Measurements from ENCODE around the gene C1QTNF6.
A peak's percentile ranks its signal among the peaks of the same experiment; 100 is the strongest.
"Not testable (repeated sequence)": the region's sequence is repeated elsewhere in the genome, so short reads cannot be mapped to it uniquely, and the experiment has no call there.

C1QTNF6 gene

GRCh38 chr22:37206118-37206840, 18.2 kb upstream of the C1QTNF6 start:
- DNase-seq = no peak

- no peak for DNase-seq
Measured at GRCh38 chr22:37205046-37205445, 17.0 kb upstream of the C1QTNF6 start.

DNA sequence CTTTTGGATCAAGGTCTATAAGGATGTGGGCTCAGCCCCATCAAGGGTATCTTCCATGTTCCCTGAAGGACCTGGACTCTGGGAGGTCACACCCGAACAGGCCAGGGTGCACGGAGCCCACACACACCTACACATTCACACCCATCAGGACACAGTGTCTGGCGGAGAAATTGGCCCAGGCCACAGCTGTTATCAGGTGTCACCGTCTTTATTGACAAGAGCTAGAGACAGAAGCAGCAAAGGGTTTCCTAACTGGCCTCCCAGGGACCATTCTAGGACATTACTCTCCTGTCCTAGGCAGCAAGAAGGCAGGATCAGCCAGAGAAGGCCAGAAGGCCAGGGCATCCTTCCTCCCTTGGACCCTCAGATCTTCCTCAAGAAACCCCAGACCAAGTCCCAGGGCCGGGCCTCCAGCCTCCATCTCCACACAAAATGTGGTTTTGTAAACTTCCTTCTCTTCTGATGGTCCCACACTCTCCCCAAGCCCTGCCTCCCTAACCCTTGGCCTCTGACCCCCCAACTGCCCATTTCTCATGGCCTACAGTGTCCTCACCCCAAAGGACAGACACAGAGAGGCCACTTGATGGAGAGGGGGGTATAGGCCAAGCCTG, 16.1 kb upstream of the C1QTNF6 start:
- no peak for DNase-seq

GRCh38 chr22:37203354-37204044, 15.5 kb upstream of the C1QTNF6 start:
- no peak for DNase-seq

DNA sequence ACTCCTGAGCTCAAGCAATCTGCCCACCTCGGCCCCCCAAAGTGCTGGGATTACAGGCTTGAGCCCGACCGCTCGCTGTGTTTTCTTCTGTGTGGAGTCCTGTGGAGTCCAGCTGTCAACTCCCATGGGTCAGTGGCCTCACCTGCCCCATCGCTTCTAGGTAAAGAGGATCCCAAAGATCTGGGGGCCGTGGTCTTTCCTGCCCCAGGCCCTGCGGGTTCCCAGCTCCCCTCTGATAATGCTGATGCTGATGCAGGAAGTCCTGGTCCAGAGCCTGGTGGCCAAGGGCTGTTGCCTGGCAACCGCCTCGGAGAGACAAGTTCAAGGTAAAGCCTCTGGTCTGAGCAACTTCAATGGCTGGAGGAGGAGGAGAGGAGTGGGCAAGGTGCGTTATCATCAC, 14.7 kb upstream of the C1QTNF6 start:
- no peak for DNase-seq

- no peak for DNase-seq
Measured at GRCh38 chr22:37202001-37202555, 14.0 kb upstream of the C1QTNF6 start.

DNA sequence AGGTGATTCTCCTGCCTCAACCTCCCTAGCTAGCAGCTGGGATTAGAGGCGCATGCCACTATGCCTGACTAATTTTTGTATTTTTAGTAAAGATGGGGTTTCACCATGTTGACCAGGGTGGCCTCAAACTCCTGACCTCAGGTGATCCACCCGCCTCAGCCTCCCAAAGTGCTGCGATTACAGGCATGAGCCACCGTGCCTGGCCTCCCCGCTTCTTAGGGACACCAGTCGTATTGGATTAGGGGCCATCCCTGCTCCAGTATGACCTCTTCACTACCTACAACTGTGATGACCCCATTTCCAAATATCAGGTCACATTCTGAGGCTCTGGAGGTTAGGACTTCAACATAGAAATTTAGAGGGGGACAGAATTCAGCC, 13.4 kb upstream of the C1QTNF6 start:
- not testable (repeated sequence) for DNase-seq

DNA sequence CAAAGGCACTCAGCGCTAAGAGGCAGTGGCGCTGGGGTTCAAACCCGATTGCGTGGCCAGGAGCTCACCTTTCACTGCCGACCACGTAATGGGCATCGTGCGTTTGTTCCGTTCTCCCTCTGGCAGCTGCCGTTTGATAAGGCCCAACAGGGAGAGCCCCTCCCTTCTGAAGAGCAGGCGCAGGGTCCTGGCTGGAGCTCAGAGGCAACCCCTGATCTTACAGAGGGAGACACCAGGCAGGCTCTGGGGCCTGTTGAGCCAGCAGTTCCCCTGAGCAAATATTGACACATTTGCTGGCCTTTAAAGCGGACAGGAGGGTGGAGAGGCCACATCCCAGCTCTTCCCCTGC, 11.7 kb upstream of the C1QTNF6 start:
- no peak for DNase-seq

DNA sequence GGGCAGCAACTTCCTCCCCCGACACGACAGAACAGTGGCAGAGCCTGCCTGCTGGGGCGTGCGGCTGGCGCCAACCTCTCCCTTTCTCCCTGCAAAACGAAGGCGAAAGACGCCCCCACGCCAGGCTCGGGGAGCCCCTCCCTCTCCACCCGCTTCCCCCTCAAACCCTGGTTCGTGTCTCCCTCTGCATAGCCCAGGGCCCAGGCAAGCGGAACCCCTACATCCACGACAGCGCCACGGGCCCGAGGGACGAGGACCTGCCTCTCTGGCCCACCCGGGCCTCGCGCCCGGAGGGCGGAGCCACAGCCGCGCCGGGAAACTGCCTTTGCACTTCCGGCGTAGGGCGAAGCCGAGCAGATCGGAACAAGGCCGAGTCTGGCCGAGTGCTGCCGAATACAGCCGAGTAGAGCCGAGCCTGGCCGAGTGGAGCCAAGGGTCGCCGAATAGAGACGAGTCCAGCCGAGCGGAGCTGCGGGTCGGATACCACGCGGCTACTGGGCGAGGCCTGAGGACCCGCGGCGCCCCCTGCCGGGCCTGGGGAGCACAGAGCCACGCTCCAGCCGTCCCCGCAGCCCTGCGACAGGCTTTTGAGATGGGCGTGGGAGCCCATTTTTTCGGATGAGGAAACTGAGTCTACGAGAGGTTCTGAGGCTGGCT, 11.2 kb upstream of the C1QTNF6 start:
- peak; percentile 94 to 97 for DNase-seq

DNA sequence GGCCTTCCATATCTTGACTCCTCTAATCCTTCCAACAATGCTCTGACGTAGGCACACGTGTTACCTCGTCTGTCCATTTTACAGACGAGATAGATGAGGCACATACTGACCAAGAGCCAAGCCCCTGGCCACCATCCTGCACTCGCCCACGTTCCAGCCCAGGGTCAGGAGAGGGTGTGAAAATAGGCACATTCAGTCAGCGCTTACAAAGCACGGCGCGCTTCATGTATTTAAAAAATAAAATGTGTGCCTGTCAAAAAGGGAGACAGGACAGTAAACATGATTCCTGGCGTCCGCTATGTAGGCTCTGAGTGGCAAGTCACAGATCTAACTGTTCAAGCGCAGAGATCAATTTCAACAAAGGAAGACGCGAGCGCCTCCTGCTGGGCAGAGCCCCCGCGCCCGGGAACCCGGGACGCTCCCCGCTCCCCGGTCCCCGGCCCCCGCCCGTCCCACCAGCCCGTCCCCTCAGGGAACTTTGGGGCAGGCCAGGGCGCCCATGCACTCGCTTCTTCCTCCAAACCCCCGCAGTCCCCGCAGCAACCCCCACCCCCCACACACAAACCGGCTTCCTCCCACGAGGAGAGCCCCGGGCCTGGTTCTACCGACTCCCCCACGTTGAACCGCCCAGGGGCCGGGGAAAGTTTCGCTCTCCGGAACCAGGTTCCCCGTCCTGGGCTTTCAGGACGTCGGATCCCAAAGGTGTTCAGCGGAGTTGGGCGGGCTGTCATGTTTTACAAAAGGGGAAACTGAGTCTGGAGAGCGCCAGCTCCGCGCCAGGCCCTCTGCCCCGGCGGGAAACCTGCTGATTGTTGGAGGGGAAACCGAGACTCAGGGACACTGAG, 10.4 kb upstream of the C1QTNF6 start:
- peak; percentile 60 to 66 for DNase-seq

- DNase-seq = no peak
Measured at GRCh38 chr22:37197451-37198257, 9.6 kb upstream of the C1QTNF6 start.

DNA sequence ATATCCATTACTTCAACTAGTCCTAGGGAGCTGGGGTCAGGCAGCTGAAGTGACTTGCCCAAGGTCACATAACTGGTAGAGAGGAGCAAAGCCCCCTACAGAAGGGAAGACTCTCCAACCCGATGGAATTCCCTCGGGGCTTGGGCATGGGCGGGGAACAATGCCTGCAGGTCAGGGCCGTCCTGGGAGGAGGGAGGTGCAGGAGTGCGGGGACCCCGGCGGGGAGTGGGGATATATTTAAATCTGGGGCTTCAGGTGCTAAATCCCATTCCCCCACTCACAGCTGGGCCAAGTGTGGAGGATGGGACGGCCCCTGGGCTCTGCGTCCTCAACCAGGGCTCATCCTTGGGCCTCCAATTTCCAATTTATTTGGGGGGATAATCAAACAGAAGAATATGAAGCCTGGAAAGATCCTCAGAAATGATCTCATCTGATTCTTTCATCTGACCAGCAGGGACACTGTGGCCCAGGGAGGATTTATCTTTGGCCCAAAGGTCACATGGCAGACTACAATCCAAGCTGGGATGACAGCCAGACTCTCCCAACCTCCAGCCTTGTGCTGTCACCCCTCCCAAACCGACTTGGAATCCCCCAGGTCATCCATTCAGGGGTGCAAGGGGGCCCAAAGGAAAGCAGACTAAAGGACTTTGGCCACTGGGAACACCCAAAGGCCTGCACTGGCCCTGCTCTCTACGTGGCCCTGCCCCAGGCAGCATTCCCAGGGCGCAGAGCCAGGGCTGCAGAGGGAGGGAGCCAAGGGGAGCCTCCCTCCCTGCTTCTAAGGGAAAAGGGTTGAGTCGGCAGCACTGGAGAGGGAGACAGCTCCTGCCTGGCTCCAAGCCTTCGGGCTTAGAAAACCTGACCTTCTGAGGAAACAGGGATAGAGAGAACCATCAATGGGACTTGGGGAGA, 8.7 kb upstream of the C1QTNF6 start:
- no peak for DNase-seq

- no peak for DNase-seq
Measured at GRCh38 chr22:37195921-37196320, 7.9 kb upstream of the C1QTNF6 start.

DNA sequence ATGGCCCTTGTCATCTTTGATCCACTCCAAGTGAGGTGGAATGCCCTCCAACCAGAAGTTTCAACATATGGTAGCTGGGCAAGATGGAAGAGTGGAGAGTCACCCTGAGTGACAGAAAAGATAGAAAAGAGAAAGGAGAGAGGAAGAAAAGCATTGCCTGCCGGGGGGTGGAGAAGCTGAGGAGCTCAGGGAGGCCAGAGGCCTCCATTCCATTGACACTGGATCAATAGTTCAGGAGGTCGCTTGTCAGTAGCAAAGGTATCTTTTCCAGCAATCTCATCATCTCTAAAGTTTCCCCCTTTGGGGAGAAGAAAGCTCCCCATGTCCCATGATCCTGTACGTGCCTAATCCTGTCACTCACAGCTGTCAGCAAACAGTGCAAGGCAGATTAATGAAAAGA, 6.7 kb upstream of the C1QTNF6 start:
- DNase-seq = no peak

DNA sequence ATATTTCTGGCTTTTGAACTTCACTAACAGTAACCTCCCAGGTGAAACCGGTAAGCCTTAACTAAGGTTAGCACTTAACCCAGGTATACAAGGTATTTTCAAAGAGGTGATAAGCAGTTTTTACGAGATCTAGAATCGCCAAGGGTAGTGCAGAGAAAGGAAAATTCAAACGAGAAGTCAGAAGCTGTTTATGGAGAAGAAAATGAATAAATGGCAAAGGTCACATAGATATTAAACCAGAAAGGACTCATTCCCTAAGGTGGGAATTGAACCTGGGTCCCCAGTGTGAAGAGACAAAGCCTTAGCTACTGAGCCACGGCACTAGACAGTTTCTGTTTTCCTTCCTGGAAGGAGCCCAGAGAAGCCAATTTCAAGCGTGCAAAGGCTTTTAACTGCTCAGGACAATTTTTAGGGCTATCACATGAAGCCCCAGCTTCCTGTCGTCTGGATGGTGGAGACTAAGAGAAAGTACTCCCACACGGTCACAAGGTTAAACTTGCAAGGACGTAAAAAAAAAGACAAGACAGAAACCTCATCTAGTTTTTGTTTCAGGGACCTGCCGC, 5.7 kb upstream of the C1QTNF6 start:
- DNase-seq = peak; percentile 91 to 95

GRCh38 chr22:37192741-37193140, 4.7 kb upstream of the C1QTNF6 start:
- DNase-seq = no peak

DNA sequence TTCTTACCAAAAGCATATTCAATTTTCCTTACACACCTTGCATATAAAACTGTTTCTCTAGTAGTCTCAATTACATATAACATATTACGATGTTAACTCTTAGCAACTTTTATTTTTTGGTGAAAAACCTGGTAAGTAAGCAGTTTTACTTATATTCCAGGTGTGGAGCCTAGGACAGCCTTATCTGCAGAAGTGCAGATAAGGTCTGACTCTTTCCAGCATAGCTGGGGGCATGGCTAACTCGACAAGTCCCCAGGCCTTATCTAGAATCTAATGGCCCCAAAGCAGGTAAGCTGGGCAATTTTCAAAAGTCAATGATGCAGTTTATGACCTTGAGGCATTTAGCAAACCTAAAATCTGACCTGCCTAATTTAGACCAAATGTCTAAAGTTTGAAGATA, 4.2 kb upstream of the C1QTNF6 start:
- DNase-seq = no peak

- no peak for DNase-seq
Measured at GRCh38 chr22:37190262-37190780, 2.3 kb upstream of the C1QTNF6 start.

- DNase-seq = no peak
Measured at GRCh38 chr22:37188901-37189466, 937 bp upstream of the C1QTNF6 start.

GRCh38 chr22:37187552-37187890, 526 bp downstream of the C1QTNF6 start:
- DNase-seq = no peak
